IMR-90 (cell line): Measurements from ENCODE around the gene PFN1. TPM values are rescaled to one million over a fixed set of nuclear protein-coding genes. Genes with fewer than 3 reads are reported as not detected.

ENCODE experiments used
- ATAC-seq: fragments of 200-7000 bp; cut with Tn5 transposase; 2 replicates; pipeline ENCODE4 v1.9.1; 2020; ENCODE audit warnings: low read depth, mild to moderate bottlenecking, moderate library complexity
- BruUV-seq: library from RNA; stranded (reverse); fragments of 400-500 nt; replicated peaks from 2 replicates; lab custom pipeline; 2021; lab: Mats Ljungman, UMichigan
- CTCF ChIA-PET: fragments of 300-600 bp; formaldehyde crosslinking; extraction: SDS; loops from one replicate; lab custom pipeline; 2021; ENCODE audit warnings: antibody characterized with exemption; lab: Yijun Ruan, JAX
- POLR2A ChIA-PET: fragments of 300-600 bp; sonication (Branson Sonifier 250); formaldehyde crosslinking; loops from one replicate; lab custom pipeline; 2022; ENCODE audit warnings: antibody characterized with exemption; ENCODE audit not compliant: unreplicated experiment; lab: Charles Lee
- DNase-seq: peaks from one replicate; pipeline ENCODE4 v3.0.0; 2013
- H2AFZ ChIP-seq: replicated peaks from 2 replicates; pipeline ENCODE3; 2013; ENCODE audit warnings: low read length, mild to moderate bottlenecking; ENCODE audit not compliant: poor library complexity
- H2AK5ac ChIP-seq: 2 replicates; pipeline ENCODE4 v1.6.1; 2013; ENCODE audit warnings: low read depth, low read length, inconsistent platforms
- H2AK9ac ChIP-seq: replicated peaks from 2 replicates; pipeline ENCODE3; 2013; ENCODE audit warnings: mild to moderate bottlenecking, low read depth, low read length, moderate library complexity; ENCODE audit not compliant: poor library complexity
- H2BK120ac ChIP-seq: 2 replicates; pipeline ENCODE4 v1.6.1; 2013; ENCODE audit warnings: low read depth, low read length, inconsistent platforms
- H2BK15ac ChIP-seq: 3 replicates; pipeline ENCODE4 v1.6.1; 2013; ENCODE audit warnings: low read depth, low read length, inconsistent platforms
- H2BK20ac ChIP-seq: 2 replicates; pipeline ENCODE4 v1.6.1; 2013; ENCODE audit warnings: low read depth, mild to moderate bottlenecking, inconsistent platforms, low read length, moderate library complexity
- H2BK5ac ChIP-seq: 2 replicates; pipeline ENCODE4 v1.6.1; 2013; ENCODE audit warnings: mild to moderate bottlenecking, low read depth, low read length, inconsistent platforms; ENCODE audit not compliant: poor library complexity, severe bottlenecking
- H3K14ac ChIP-seq: replicated peaks from 2 replicates; pipeline ENCODE4 v1.6.1; 2013; ENCODE audit warnings: low read depth, low read length, inconsistent platforms
- H3K18ac ChIP-seq: 2 replicates; pipeline ENCODE4 v1.6.1; 2013; ENCODE audit warnings: low read depth, low read length, control low read depth
- H3K23ac ChIP-seq: 2 replicates; pipeline ENCODE4 v1.6.1; 2013; ENCODE audit warnings: low read depth, low read length, inconsistent platforms
- H3K27ac ChIP-seq: 2 replicates; pipeline ENCODE4 v1.5.1; 2013; ENCODE audit warnings: mild to moderate bottlenecking, control low read depth, low read length; ENCODE audit not compliant: insufficient read depth
- H3K27me3 ChIP-seq: 2 replicates; pipeline ENCODE4 v1.6.1; 2013; ENCODE audit warnings: low read length; ENCODE audit not compliant: control insufficient read depth, insufficient read depth
- H3K36me3 ChIP-seq: 2 replicates; pipeline ENCODE4 v1.6.1; 2013; ENCODE audit warnings: low read length, mixed read lengths; ENCODE audit not compliant: control insufficient read depth, insufficient read depth
- H3K4ac ChIP-seq: 2 replicates; pipeline ENCODE4 v1.6.1; 2013; ENCODE audit warnings: low read depth, low read length, inconsistent platforms
- H3K4me1 ChIP-seq: 2 replicates; pipeline ENCODE4 v1.6.1; 2013; ENCODE audit warnings: low read length, mixed read lengths; ENCODE audit not compliant: control insufficient read depth, insufficient read depth
- H3K4me2 ChIP-seq: 2 replicates; pipeline ENCODE4 v1.6.1; 2013; ENCODE audit warnings: low read depth, mild to moderate bottlenecking, control low read depth, low read length, moderate library complexity
- H3K4me3 ChIP-seq: 2 replicates; pipeline ENCODE4 v1.5.1; 2013; ENCODE audit warnings: low read depth, mild to moderate bottlenecking, control low read depth, low read length, moderate library complexity; ENCODE audit not compliant: insufficient read depth
- H3K56ac ChIP-seq: 2 replicates; pipeline ENCODE4 v1.6.1; 2013; ENCODE audit warnings: low read length, inconsistent platforms; ENCODE audit not compliant: insufficient read depth; ENCODE audit errors: extremely low read depth
- H3K79me1 ChIP-seq, 2 experiments: 2 replicates each; pipeline ENCODE4 v1.6.1; 2013; ENCODE audit warnings: low read length in 2 of 2, inconsistent platforms in 1 of 2, low read depth in 1 of 2
- H3K9ac ChIP-seq: 2 replicates; pipeline ENCODE4 v1.6.1; 2013; ENCODE audit warnings: low read depth, low read length, control low read depth
- H3K9me1 ChIP-seq: 2 replicates; pipeline ENCODE4 v1.6.1; 2013; ENCODE audit warnings: low read length, inconsistent platforms; ENCODE audit not compliant: insufficient read depth
- H3K9me3 ChIP-seq: 2 replicates; pipeline ENCODE4 v1.6.1; 2013; ENCODE audit warnings: low read length; ENCODE audit not compliant: control insufficient read depth, insufficient read depth
- H4K20me1 ChIP-seq: 2 replicates; pipeline ENCODE4 v1.6.1; 2013; ENCODE audit warnings: low read length, inconsistent platforms; ENCODE audit not compliant: insufficient read depth
- H4K5ac ChIP-seq: 2 replicates; pipeline ENCODE4 v1.6.1; 2013; ENCODE audit warnings: mild to moderate bottlenecking, low read depth, low read length, control low read depth
- H4K8ac ChIP-seq, 2 experiments: 2 replicates each; pipeline ENCODE4 v1.6.1; 2013; ENCODE audit warnings: low read depth in 2 of 2, low read length in 2 of 2, control low read depth in 1 of 2, inconsistent platforms in 1 of 2
- H4K91ac ChIP-seq: 2 replicates; pipeline ENCODE4 v1.6.1; 2013; ENCODE audit warnings: low read depth, low read length, inconsistent platforms; ENCODE audit not compliant: insufficient read depth
- BHLHE40 ChIP-seq: fragments of 150-350 bp; IDR thresholded peaks from 2 replicates; pipeline ENCODE4 v1.6.1; 2016; ENCODE audit warnings: mild to moderate bottlenecking, low read depth, low read length
- CEBPB ChIP-seq: IDR thresholded peaks from 2 replicates; pipeline ENCODE4 v1.6.1; 2012; ENCODE audit warnings: low read depth, low read length, improper control_type of control experiment
- CHD1 ChIP-seq: IDR thresholded peaks from 2 replicates; pipeline ENCODE4 v1.6.1; 2012; ENCODE audit warnings: low read depth, low read length, improper control_type of control experiment
- MAFK ChIP-seq: IDR thresholded peaks from 2 replicates; pipeline ENCODE4 v1.6.1; 2012; ENCODE audit warnings: low read depth, low read length, improper control_type of control experiment
- MAZ ChIP-seq: IDR thresholded peaks from 2 replicates; pipeline ENCODE4 v1.6.1; 2012; ENCODE audit warnings: low read depth, mild to moderate bottlenecking, low read length, improper control_type of control experiment, moderate library complexity, borderline replicate concordance
- MXI1 ChIP-seq: IDR thresholded peaks from 2 replicates; pipeline ENCODE4 v1.6.1; 2012; ENCODE audit warnings: low read depth, mild to moderate bottlenecking, low read length, moderate library complexity, borderline replicate concordance
- NFE2L2 ChIP-seq: fragments of 150-350 bp; IDR thresholded peaks from 2 replicates; pipeline ENCODE4 v1.6.1; 2016; ENCODE audit warnings: low read depth, mild to moderate bottlenecking, low read length
- POLR2A ChIP-seq: IDR thresholded peaks from 2 replicates; pipeline ENCODE4 v1.6.1; 2012; ENCODE audit warnings: mild to moderate bottlenecking, low read depth, low read length
- RAD21 ChIP-seq: IDR thresholded peaks from 2 replicates; pipeline ENCODE4 v1.6.1; 2012; ENCODE audit warnings: low read length, improper control_type of control experiment
- RCOR1 ChIP-seq: IDR thresholded peaks from 2 replicates; pipeline ENCODE4 v1.6.1; 2012; ENCODE audit warnings: mild to moderate bottlenecking, low read length, improper control_type of control experiment; ENCODE audit not compliant: insufficient replicate concordance
- RFX5 ChIP-seq: IDR thresholded peaks from 2 replicates; pipeline ENCODE4 v1.8.0; 2012; ENCODE audit warnings: low read depth, mild to moderate bottlenecking, low read length, moderate library complexity
- USF2 ChIP-seq: fragments of 150-350 bp; IDR thresholded peaks from 2 replicates; pipeline ENCODE4 v1.6.1; 2017; ENCODE audit warnings: mild to moderate bottlenecking, antibody characterized with exemption, low read length, low read depth
- WGBS, 2 experiments: methylation state at CpG; one replicate each; pipeline versions ENCODE4 v1.1.5 to v1.1.7; 2013; ENCODE audit warnings: missing lambda C conversion rate in 2 of 2; ENCODE audit not compliant: insufficient read length in 1 of 2; ENCODE audit errors: extremely low coverage in 2 of 2; 5-methylcytosine and 5-hydroxymethylcytosine counted together
- dilution Hi-C: fragments of 300-500 bp; cut with HindIII; formaldehyde crosslinking; loops from one replicate; pipeline ENCODE4 v1.14.3; 2018; ENCODE audit warnings: low sequenced_read_pairs; ENCODE audit not compliant: unreplicated experiment
- in situ Hi-C: fragments of 300-500 bp; cut with MboI; formaldehyde crosslinking; loops from 3 replicates; pipeline ENCODE4 v1.14.3; 2019; ENCODE audit warnings: low sequenced_read_pairs, inconsistent platforms, mixed read lengths
- intact Hi-C: fragments of 100-400 bp; cut with micrococcal nuclease; formaldehyde crosslinking; loops from 2 replicates; pipeline ENCODE4 v1.10.0; 2022
- polyA plus RNA-seq, 3 experiments: library from polyadenylated mRNA; depleted of rRNA; stranded (reverse); fragments of >200 nt; gene quantifications; 2 replicates each; pipeline ENCODE4 v1.2.3, GENCODE V29; 2012; ENCODE audit warnings: low replicate concordance in 1 of 3
- total RNA-seq: library from RNA; depleted of rRNA; stranded (reverse); fragments of >200 nt; gene quantifications from 2 replicates; pipeline ENCODE4 v1.2.3, GENCODE V29; 2012
- TF ChIP-seq, protein P1 (sequence below): conservative IDR thresholded peaks from 2 replicates; pipeline ENCODE4 v1.5.1; 2012; ENCODE audit warnings: mild to moderate bottlenecking, low read depth, low read length, improper control_type of control experiment
- TF ChIP-seq, protein P2 (sequence below): fragments of 150-350 bp; IDR thresholded peaks from 2 replicates; pipeline ENCODE4 v1.6.1; 2016; ENCODE audit warnings: low read depth, mild to moderate bottlenecking, low read length, moderate library complexity, borderline replicate concordance

PFN1 gene
- total and polyA plus RNA-seq, 2 of the 4 experiments (the other 2 are of a cell fraction) = 348 to 1,671 TPM

GRCh38 chr17:4908301-4908700 lies 40.0 kb downstream of the PFN1 start:
- dilution Hi-C loops (no loop called here), in situ Hi-C loops (no loop called here), intact Hi-C loops (loop anchor here (5.0 kb wide), 1 partner anchor 59 kb away; the partner anchor contains the start of gene SPAG7)
- peak overlapping the region; percentile 88; the same call in 1 of the 2 replicates for H2AK5ac ChIP-seq
- no peak overlapping the region for H2BK20ac ChIP-seq
- peak overlapping the region; percentile 53 for H2BK5ac ChIP-seq
- H3K9me1 ChIP-seq = peaks cover 2% of the 10 kb centered on the region; the same call in 1 of the 2 replicates
- WGBS, 2 experiments = 39% methylated on average over 7 of the region's 10 CpGs; no CpG with 5 or more reads in 1 of the 2 experiments
- no peak overlapping the region for H2AK9ac ChIP-seq
- no peak for TF ChIP-seq RFX5
- TF ChIP-seq MAZ = no peak
- TF ChIP-seq CEBPB = no peak
- TF ChIP-seq, protein P1, sequence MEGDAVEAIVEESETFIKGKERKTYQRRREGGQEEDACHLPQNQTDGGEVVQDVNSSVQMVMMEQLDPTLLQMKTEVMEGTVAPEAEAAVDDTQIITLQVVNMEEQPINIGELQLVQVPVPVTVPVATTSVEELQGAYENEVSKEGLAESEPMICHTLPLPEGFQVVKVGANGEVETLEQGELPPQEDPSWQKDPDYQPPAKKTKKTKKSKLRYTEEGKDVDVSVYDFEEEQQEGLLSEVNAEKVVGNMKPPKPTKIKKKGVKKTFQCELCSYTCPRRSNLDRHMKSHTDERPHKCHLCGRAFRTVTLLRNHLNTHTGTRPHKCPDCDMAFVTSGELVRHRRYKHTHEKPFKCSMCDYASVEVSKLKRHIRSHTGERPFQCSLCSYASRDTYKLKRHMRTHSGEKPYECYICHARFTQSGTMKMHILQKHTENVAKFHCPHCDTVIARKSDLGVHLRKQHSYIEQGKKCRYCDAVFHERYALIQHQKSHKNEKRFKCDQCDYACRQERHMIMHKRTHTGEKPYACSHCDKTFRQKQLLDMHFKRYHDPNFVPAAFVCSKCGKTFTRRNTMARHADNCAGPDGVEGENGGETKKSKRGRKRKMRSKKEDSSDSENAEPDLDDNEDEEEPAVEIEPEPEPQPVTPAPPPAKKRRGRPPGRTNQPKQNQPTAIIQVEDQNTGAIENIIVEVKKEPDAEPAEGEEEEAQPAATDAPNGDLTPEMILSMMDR = no peak
- no peak for TF ChIP-seq MXI1
- TF ChIP-seq CHD1 = no peak
- no peak for TF ChIP-seq BHLHE40
- TF ChIP-seq RAD21 = no peak
- no peak for TF ChIP-seq MAFK
- TF ChIP-seq POLR2A = no peak
- TF ChIP-seq USF2 = no peak
- TF ChIP-seq NFE2L2 = no peak
- TF ChIP-seq, protein P2, sequence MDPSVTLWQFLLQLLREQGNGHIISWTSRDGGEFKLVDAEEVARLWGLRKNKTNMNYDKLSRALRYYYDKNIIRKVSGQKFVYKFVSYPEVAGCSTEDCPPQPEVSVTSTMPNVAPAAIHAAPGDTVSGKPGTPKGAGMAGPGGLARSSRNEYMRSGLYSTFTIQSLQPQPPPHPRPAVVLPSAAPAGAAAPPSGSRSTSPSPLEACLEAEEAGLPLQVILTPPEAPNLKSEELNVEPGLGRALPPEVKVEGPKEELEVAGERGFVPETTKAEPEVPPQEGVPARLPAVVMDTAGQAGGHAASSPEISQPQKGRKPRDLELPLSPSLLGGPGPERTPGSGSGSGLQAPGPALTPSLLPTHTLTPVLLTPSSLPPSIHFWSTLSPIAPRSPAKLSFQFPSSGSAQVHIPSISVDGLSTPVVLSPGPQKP = no peak
- no peak for TF ChIP-seq RCOR1
- CTCF ChIA-PET = interaction anchor here (0.6 to 1.7 kb wide), 9 partner anchors 11 to 766 kb away, joined by 3 to 15 read pairs (median 3); partner anchors contain the start of genes SPAG7 and ZZEF1
- peaks cover 3% of the 10 kb centered on the region for H3K4me1 ChIP-seq
- H3K14ac ChIP-seq = no peak overlapping the region
- H3K27ac ChIP-seq = no peak overlapping the region
- H3K23ac ChIP-seq = no peak overlapping the region
- no peak overlapping the region for H3K18ac ChIP-seq
- H2BK15ac ChIP-seq = no peak overlapping the region; the same call in 2 of the 3 replicates
- H4K20me1 ChIP-seq = no peaks in the 10 kb centered on the region; the same call in 1 of the 2 replicates
- peak overlapping the region; percentile 71 for H3K4ac ChIP-seq
- no peak overlapping the region for H4K91ac ChIP-seq
- peak overlapping the region; percentile 88 for H2AFZ ChIP-seq
- H3K9ac ChIP-seq = no peak overlapping the region
- peaks cover 2% of the 10 kb centered on the region; the same call in 1 of the 2 replicates for H3K27me3 ChIP-seq
- H3K79me1 ChIP-seq = no peaks in the 10 kb centered on the region
- H3K4me2 ChIP-seq = no peak overlapping the region
- DNase-seq = no peak
- POLR2A ChIA-PET = interaction anchor here (1.0 to 1.2 kb wide), 2 partner anchors 12 to 32 kb away, joined by 3 read pairs; partner anchors contain the start of genes RNF167 and SLC25A11
- H3K9me3 ChIP-seq = no peaks in the 10 kb centered on the region
- H4K5ac ChIP-seq = no peak overlapping the region; the same call in 1 of the 2 replicates
- no peak overlapping the region for H3K56ac ChIP-seq
- no peak overlapping the region for H3K4me3 ChIP-seq
- H4K8ac ChIP-seq = peak overlapping the region; percentile 92 to 97; a peak in 2 of 4 replicates
- no peak for ATAC-seq
- no peak overlapping the region for H2BK120ac ChIP-seq
- no peaks in the 10 kb centered on the region for H3K36me3 ChIP-seq
- no TSS peak for BruUV-seq
